Ovary (tissue), 9 donors: ENCODE data around the gene TERT. TPM values are rescaled to one million over a fixed set of nuclear protein-coding genes. Genes with fewer than 3 reads are reported as not detected.

Experiments used
- DNase-seq, 5 donors: peaks; one replicate each; pipeline ENCODE4 v3.0.0-alpha.2; 2019 to 2020
- H3K27ac ChIP-seq, 2 donors: fragments of 200-600 bp; one replicate each; pipeline versions ENCODE4 v1.5.1 to v1.8.0; 2019 to 2022
- H3K27me3 ChIP-seq: fragments of 200-600 bp; one replicate; pipeline ENCODE4 v1.8.0; 2022
- H3K36me3 ChIP-seq: fragments of 200-600 bp; sonication (generic); one replicate; pipeline ENCODE4 v1.5.1; 2019
- H3K4me1 ChIP-seq: one replicate; pipeline ENCODE4 v1.8.1; 2013; ENCODE audit warnings: mild to moderate bottlenecking, moderate library complexity; ENCODE audit not compliant: insufficient read depth
- H3K4me3 ChIP-seq: fragments of 200-600 bp; sonication (generic); one replicate; pipeline ENCODE4 v1.5.1; 2017
- H3K9me3 ChIP-seq, 2 donors: fragments of 200-600 bp in 1 of 2; sonication (generic) in 1 of 2; one replicate each; pipeline versions ENCODE4 v1.5.1 to v1.8.1; 2013 to 2019; ENCODE audit warnings: mild to moderate bottlenecking in 1 of 2, moderate library complexity in 1 of 2
- EP300 ChIP-seq: sonication (generic); formaldehyde crosslinking; IDR thresholded peaks from one replicate; pipeline ENCODE4 v1.6.1; 2017; ENCODE audit warnings: antibody characterized with exemption
- POLR2A ChIP-seq: fragments of 450-650 bp; IDR thresholded peaks from one replicate; pipeline ENCODE4 v1.6.1; 2017; ENCODE audit warnings: antibody characterized with exemption, mild to moderate bottlenecking, moderate library complexity
- WGBS, 3 donors: extraction: QIAGEN DNeasy Blood & Tissue Kit in 1 of 3; methylation state at CpG; one replicate each; pipeline versions ENCODE4 v1.1.5 to v1.1.7; 2013 to 2017; 5-methylcytosine and 5-hydroxymethylcytosine counted together
- intact Hi-C, 4 donors: fragments of 100-400 bp; cut with DNase I; formaldehyde crosslinking; loops; one replicate each; pipeline versions ENCODE4 v1.11.0 to v1.15.1; 2022 to 2023
- polyA plus RNA-seq, 2 donors: library from polyadenylated mRNA; stranded (reverse); fragments of 200-250 nt in 1 of 2; fragments of 350-450 nt in 1 of 2; fragmentation: Illumina TruSeq in 1 of 2; extraction: RNeasy Lipid Tissue Mini Kit (QIAGEN cat#74804) in 1 of 2; gene quantifications; one replicate each; pipeline ENCODE4 v1.2.3, GENCODE V29; 2013 to 2014
- total RNA-seq, 7 donors: library from RNA; depleted of rRNA in 2 of 7; stranded (reverse); fragments of >200 nt in 2 of 7; fragmentation: NEBNext Ultra II Directional in 3 of 7; extraction: Animal tissue kit (Norgen Biotek cat#: 25700) in 3 of 7; gene quantifications; one replicate each; pipeline versions ENCODE4 v1.1.0 to v1.2.4, GENCODE V29; 2016 to 2023
- TF ChIP-seq, protein P1 (sequence below), 3 donors: fragments of 450-650 bp in 2 of 3; fragments of 200-600 bp in 1 of 3; IDR thresholded peaks; one replicate each; pipeline versions ENCODE4 v1.5.1 to v1.8.0; 2016 to 2022; ENCODE audit warnings: antibody characterized with exemption in 3 of 3, mild to moderate bottlenecking in 1 of 3
- donor health status: DM: no; HTN: no; CAD: no; lungs with moderate emphysema.
- donor health status: DM: no; HTN: no; CAD: no.
- donor health status: Bipolar disorder and iron deficiency.
- donor health status: DM: yes; HTN: yes; CAD: no.
- donor health status: DM: no; HTN: no; CAD: no.
- donor health status: DM: yes; HTN: yes; CAD: no.

TERT gene
- total and polyA plus RNA-seq, 9 donors: 0.10 to 3.1 TPM; not detected in 7

DNA sequence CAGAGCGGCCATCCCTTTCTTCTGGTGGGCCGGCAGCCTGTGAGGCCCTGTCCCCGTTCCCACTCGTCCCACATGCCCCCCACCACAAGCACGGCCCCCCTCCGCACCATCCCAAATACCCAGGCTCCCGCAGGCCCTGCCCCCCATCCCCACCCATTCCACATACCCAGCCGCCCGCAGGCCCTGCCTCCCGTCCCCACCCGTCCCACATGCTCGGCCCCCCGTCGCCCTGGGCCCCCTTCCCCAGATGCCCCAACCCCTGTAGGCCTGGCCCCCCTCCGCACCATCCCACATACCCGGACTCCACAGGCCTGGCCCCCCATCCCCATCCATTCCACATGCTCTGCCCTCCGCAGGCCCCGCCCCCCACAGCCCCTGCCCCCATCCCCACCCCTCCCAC, 82.0 kb downstream of the TERT start:
- TF ChIP-seq POLR2A (no peak), EP300 (no peak)
- TF ChIP-seq, protein P1, sequence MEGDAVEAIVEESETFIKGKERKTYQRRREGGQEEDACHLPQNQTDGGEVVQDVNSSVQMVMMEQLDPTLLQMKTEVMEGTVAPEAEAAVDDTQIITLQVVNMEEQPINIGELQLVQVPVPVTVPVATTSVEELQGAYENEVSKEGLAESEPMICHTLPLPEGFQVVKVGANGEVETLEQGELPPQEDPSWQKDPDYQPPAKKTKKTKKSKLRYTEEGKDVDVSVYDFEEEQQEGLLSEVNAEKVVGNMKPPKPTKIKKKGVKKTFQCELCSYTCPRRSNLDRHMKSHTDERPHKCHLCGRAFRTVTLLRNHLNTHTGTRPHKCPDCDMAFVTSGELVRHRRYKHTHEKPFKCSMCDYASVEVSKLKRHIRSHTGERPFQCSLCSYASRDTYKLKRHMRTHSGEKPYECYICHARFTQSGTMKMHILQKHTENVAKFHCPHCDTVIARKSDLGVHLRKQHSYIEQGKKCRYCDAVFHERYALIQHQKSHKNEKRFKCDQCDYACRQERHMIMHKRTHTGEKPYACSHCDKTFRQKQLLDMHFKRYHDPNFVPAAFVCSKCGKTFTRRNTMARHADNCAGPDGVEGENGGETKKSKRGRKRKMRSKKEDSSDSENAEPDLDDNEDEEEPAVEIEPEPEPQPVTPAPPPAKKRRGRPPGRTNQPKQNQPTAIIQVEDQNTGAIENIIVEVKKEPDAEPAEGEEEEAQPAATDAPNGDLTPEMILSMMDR (IDR thresholded peaks at IDR 0.05): no peak
- no peak for DNase-seq
- intact Hi-C loops: no loop called here
- Histone ChIP-seq H3K4me3 (no peak overlapping the region), H3K9me3 (no peaks in the 10 kb centered on the region), H3K27me3 (no peaks in the 10 kb centered on the region), H3K36me3 (no peaks in the 10 kb centered on the region), H3K27ac (no peak overlapping the region), H3K4me1 (no peaks in the 10 kb centered on the region)
- WGBS, 3 donors: 84 to 90% (median 89%) methylated on average over 17 to 18 of the region's 18 CpGs

DNA sequence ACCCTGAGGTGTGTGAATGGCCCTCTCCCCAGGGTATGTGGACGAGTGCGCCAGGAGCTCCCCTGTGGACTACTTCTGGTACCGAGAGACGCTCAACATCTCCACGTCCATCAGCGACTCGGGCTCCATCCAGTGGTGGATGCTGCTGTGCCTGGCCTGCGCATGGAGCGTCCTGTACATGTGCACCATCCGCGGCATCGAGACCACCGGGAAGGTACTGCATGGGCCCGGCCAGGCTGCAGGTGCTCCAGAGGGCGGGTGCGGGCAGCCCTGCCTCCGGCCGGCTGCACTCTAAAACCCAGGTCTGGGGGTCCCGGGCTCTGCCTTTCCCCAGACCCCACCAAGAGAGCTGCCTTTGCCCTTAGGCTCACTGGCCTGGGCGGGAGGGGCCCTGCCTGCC, 82.6 kb downstream of the TERT start:
- WGBS, 3 donors: 87 to 93% (median 89%) methylated on average over 18 to 20 of the region's 20 CpGs
- Histone ChIP-seq H3K27me3 (no peaks in the 10 kb centered on the region), H3K27ac (no peak overlapping the region), H3K4me1 (no peaks in the 10 kb centered on the region), H3K9me3 (no peaks in the 10 kb centered on the region), H3K4me3 (no peak overlapping the region), H3K36me3 (no peaks in the 10 kb centered on the region)
- intact Hi-C loops: no loop called here
- TF ChIP-seq POLR2A (no peak), EP300 (no peak)
- TF ChIP-seq, protein P1 (IDR thresholded peaks at IDR 0.05): no peak
- DNase-seq: no peak

DNA sequence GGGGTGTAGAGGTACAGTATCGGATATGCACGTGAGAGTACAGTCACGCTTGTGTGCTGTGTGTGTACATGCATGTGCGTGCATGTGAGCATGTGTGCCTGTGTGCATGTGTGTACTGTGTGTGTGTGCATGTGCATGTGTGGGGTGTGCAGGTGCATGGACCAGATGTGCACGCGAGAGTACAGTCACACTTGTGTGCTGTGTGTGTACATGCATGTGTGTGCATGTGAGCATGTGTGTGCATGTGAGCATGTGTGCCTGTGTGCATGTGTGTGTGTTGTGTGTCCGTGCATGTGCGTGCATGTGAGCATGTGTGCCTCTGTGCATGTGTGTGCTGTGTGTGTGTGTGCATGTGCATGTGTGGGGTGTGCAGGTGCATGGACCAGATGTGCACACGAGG, 83.2 kb downstream of the TERT start:
- H3K27ac ChIP-seq: no peak overlapping the region
- TF ChIP-seq EP300: no peak
- no peak for TF ChIP-seq POLR2A
- TF ChIP-seq, protein P1 (IDR thresholded peaks at IDR 0.05): no peak
- WGBS, 3 donors: 93 to 96% (median 95%) methylated on average over 9 of the region's 9 CpGs

DNA sequence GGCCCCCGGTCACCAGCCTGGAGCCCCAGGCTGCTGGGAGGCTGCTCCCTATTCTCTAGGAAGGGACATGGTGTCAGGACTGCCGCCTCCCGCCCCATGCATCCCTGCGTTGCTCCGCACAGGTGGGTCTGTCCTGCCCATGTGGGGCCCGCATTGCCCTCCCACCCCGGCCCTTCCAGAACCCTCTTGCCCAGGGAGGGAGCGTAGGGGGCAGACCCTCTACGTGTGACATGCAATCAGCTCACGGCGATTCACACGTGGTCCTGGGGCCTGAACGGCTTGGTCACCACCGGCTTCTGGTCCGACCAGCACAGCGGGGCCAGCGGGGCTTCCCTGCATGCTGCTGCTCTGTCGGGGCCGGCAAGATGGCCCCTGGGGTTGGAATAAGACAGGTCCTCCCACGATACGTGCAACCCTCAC, 84.0 kb downstream of the TERT start:
- Histone ChIP-seq H3K27me3 (no peaks in the 10 kb centered on the region), H3K36me3 (no peaks in the 10 kb centered on the region), H3K4me3 (no peak overlapping the region), H3K9me3 (no peaks in the 10 kb centered on the region), H3K27ac (no peak overlapping the region), H3K4me1 (no peaks in the 10 kb centered on the region)
- WGBS, 3 donors: 75 to 82% (median 77%) methylated on average over 19 to 21 of the region's 21 CpGs
- no peak for TF ChIP-seq POLR2A
- TF ChIP-seq, protein P1 (IDR thresholded peaks at IDR 0.05): no peak
- TF ChIP-seq EP300: no peak
- no peak for DNase-seq
- intact Hi-C loops: no loop called here

More for the DNA sequence above, 83.2 kb downstream of the TERT start:
- Histone ChIP-seq H3K4me1 (no peaks in the 10 kb centered on the region), H3K4me3 (no peak overlapping the region), H3K36me3 (no peaks in the 10 kb centered on the region), H3K9me3 (no peaks in the 10 kb centered on the region), H3K27me3 (no peaks in the 10 kb centered on the region)
- no peak for DNase-seq
- intact Hi-C loops: no loop called here
